ENCODE data around the gene ACTR1B.
"Not testable (repeated sequence)": the region's sequence is repeated elsewhere in the genome, so short reads cannot be mapped to it uniquely, and the experiment has no call there.

The ACTR1B gene

DNA sequence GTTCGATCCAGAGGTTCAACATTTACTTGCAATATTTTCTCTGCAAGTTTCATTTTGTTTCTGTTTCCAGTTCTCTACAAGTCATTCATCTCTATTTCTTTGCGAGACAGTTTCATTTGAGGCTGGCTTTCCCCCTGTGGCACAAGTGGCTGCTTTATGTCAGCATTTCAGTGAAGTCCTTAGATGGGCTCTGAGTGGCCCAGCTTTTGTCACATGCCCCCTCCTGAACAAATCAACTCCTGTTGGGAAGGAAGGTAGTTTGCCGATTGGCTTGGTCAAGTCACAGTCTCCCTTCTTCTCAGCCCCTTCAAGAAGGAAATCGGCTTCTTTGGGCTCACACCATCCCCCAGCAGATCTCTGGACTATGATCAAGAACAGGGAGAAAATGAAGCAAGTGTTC lies 55.1 kb downstream of the ACTR1B start:
- not testable (repeated sequence) for DNase-seq
